Measurements from ENCODE around the gene TOP3B. TPM values are rescaled to one million over a fixed set of nuclear protein-coding genes. Genes with fewer than 3 reads are reported as not detected.
A peak's percentile ranks its signal among the peaks of the same experiment; 100 is the strongest.

TOP3B gene
- total and polyA plus RNA-seq, 9 of the 15 experiments (the other 6 are each of a cell fraction or from before 2014, with no cell fraction given), result 3.0 to 188 (median 112) TPM

DNA sequence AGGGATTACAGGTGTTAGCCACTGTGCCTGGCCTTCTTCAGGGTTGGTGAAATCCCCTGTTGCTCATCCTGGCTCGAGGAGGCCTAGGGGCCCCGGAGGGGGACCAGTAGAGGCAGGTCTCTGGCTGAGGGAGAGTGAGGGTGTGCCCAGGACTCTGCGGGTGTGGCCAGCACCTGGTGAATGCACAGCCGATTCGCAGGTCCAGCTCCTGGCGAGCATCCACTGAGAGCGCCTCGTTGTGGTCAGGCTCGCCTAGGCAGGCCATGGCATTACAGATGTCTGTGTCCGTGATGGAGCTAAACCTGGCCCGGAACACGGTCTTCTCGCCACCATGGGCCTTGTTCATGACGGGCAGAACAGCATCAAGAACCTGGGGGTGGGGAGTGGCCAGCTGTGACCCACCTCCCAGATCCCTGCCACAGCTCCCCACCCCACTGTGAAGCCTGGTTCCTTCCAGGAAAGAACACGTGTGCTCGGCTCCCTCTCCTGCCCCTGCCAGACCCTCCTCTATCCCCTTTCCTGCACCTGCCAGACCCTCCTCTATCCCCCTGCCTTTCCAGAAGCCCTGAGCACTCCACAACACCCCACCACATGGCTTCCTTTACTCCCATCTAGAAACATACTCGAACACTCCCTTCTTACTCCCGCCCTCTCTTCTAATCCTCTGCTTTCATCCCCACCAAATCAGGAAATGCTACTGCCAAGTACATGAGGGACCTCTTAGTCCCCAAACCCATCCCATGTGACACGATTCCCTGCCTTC is 12.4 kb downstream of the TOP3B start:
- Histone ChIP-seq H3K36me3 (ENCODE audit: control insufficient read depth, insufficient read depth, low read length) (peaks cover 97% of the 10 kb centered on the region), H3K4me2 (ENCODE audit: insufficient read depth, low read length) (no peak overlapping the region), H3K27ac (ENCODE audit: extremely low read depth, low read depth, low read length) (no peak overlapping the region), H3K9me3 (replicated peaks; ENCODE audit: control insufficient read depth, insufficient read depth, low read depth, low read length) (no peaks in the 10 kb centered on the region), H3K9me1 (ENCODE audit: control insufficient read depth, insufficient read depth, low read length) (peaks cover 8% of the 10 kb centered on the region), H3K4me1 (replicated peaks in 1 of 2; ENCODE audit: control insufficient read depth in 2 of 2, insufficient read depth in 2 of 2, low read length in 2 of 2) (peaks cover 0 to 19% of the 10 kb centered on the region in 2 experiments; a peak in 1 of 5 replicates), H4K20me1 (replicated peaks; ENCODE audit: control insufficient read depth, insufficient read depth, low read length) (peaks cover 43% of the 10 kb centered on the region), H3K4me3 (no peak overlapping the region), H2AFZ (ENCODE audit: low read depth, low read length) (no peak overlapping the region), H3K9ac (ENCODE audit: insufficient read depth in 1 of 2, low read depth in 2 of 2, low read length in 2 of 2) (peak overlapping the region in 1 of 2 experiments; percentile 50; a peak in 2 of 4 replicates), H3K79me2 (ENCODE audit: control insufficient read depth, insufficient read depth, low read length) (no peaks in the 10 kb centered on the region), H3K27me3 (ENCODE audit: control insufficient read depth in 2 of 2, insufficient read depth in 2 of 2, low read length in 2 of 2) (no peaks in the 10 kb centered on the region)
- ChIA-PET POLR2A (interaction anchor here (0.6 to 15.7 kb wide), 13 partner anchors 9 to 327 kb away, joined by 3 to 382 read pairs (median 4); partner anchors contain the start of genes PPM1F and TOP3B), CTCF (ENCODE audit: low intra/inter-chr PET ratio) (no interaction called here)
- DNase-seq (ENCODE audit: extremely low read depth in 1 of 4, low spot score in 3 of 4), result no peak
- FAIRE-seq, result no peak
- WGBS (ENCODE audit: insufficient coverage, low coverage, missing lambda C conversion rate), result 88% methylated on average over 19 of the region's 19 CpGs
- no TSS peak for BruUV-seq (replicated peaks)
- ATAC-seq, result 0 out of 3 replicates have a peak, but pooled peaks have one; percentile 1
- intact Hi-C loops (cut with micrococcal nuclease), result no loop called here
- in situ Hi-C loops (cut with MboI), result no loop called here
- TF ChIP-seq ARNT (IDR thresholded peaks at IDR 0.05) (no peak), ZNF445 (CRISPR knock-in tag; IDR thresholded peaks at IDR 0.05; ENCODE audit: low read depth) (no peak), ILK (tag; IDR thresholded peaks at IDR 0.05; ENCODE audit: borderline replicate concordance, low read depth) (no peak), MYBL2 (IDR thresholded peaks at IDR 0.05; ENCODE audit: low read depth) (no peak), MYBL2 (CRISPR knock-in tag; IDR thresholded peaks at IDR 0.05; ENCODE audit: borderline replicate concordance) (no peak), TCFL5 (CRISPR knock-in tag; conservative IDR thresholded peaks at IDR 0.05) (no peak), RFX5 (IDR thresholded peaks at IDR 0.05; ENCODE audit: low read depth, low read length) (no peak), KLF16 (IDR thresholded peaks at IDR 0.05) (no peak), SETDB1 (IDR thresholded peaks at IDR 0.05; ENCODE audit: low read length) (peak; percentile 72), FOS (IDR thresholded peaks at IDR 0.05; ENCODE audit: extremely low read depth, insufficient read length) (no peak), MXI1 (IDR thresholded peaks at IDR 0.05; ENCODE audit: low read depth, low read length) (no peak), OTX1 (CRISPR knock-in tag; IDR thresholded peaks at IDR 0.05) (peak; percentile 73; the same call in 1 of the 2 replicates), NFIC (IDR thresholded peaks at IDR 0.05) (no peak), CREBBP (IDR thresholded peaks at IDR 0.05; ENCODE audit: low read depth, low read length) (no peak), HNRNPH1 (optimal IDR thresholded peaks at IDR 0.05; ENCODE audit: low read depth, low read length) (no peak)
- TF ChIP-seq, protein P1, sequence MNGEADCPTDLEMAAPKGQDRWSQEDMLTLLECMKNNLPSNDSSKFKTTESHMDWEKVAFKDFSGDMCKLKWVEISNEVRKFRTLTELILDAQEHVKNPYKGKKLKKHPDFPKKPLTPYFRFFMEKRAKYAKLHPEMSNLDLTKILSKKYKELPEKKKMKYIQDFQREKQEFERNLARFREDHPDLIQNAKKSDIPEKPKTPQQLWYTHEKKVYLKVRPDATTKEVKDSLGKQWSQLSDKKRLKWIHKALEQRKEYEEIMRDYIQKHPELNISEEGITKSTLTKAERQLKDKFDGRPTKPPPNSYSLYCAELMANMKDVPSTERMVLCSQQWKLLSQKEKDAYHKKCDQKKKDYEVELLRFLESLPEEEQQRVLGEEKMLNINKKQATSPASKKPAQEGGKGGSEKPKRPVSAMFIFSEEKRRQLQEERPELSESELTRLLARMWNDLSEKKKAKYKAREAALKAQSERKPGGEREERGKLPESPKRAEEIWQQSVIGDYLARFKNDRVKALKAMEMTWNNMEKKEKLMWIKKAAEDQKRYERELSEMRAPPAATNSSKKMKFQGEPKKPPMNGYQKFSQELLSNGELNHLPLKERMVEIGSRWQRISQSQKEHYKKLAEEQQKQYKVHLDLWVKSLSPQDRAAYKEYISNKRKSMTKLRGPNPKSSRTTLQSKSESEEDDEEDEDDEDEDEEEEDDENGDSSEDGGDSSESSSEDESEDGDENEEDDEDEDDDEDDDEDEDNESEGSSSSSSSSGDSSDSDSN (IDR thresholded peaks at IDR 0.05; ENCODE audit: borderline replicate concordance in 1 of 2, low read depth in 2 of 2, low read length in 2 of 2), result no peak
- TF ChIP-seq, protein P2, sequence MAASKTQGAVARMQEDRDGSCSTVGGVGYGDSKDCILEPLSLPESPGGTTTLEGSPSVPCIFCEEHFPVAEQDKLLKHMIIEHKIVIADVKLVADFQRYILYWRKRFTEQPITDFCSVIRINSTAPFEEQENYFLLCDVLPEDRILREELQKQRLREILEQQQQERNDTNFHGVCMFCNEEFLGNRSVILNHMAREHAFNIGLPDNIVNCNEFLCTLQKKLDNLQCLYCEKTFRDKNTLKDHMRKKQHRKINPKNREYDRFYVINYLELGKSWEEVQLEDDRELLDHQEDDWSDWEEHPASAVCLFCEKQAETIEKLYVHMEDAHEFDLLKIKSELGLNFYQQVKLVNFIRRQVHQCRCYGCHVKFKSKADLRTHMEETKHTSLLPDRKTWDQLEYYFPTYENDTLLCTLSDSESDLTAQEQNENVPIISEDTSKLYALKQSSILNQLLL (CRISPR knock-in tag; IDR thresholded peaks at IDR 0.05; ENCODE audit: borderline replicate concordance), result no peak
- TF ChIP-seq, protein P3, sequence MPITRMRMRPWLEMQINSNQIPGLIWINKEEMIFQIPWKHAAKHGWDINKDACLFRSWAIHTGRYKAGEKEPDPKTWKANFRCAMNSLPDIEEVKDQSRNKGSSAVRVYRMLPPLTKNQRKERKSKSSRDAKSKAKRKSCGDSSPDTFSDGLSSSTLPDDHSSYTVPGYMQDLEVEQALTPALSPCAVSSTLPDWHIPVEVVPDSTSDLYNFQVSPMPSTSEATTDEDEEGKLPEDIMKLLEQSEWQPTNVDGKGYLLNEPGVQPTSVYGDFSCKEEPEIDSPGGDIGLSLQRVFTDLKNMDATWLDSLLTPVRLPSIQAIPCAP (CRISPR knock-in tag; IDR thresholded peaks at IDR 0.05; ENCODE audit: borderline replicate concordance), result no peak
